ENCODE measurements around the gene DNLZ. TPM values are rescaled to one million over a fixed set of nuclear protein-coding genes. Genes with fewer than 3 reads are reported as not detected.

DNLZ gene
- total and polyA plus RNA-seq, 11 donors = 21.3 to 67.8 (median 33.6) TPM

DNA sequence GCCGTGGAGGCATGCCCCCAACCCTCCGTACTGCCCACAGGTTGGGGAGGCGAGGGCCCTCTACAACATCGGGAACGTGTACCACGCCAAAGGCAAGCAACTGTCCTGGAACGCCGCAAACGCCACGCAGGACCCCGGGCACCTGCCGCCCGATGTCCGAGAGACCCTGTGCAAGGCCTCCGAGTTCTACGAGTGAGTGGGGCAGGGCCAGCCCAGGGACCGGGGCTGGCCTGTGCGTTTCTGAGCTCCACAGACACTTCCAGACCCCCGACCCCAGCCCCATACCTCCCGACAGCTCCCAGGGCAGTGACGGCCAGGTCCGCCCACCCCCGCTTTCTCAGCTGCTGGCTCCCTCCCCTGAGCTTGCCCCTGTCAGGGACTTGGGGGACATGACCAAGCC lies 26.7 kb downstream of the DNLZ start:
- DNase-seq (no peak), ATAC-seq (no peak)
- Histone ChIP-seq H3K4me3 (no peak overlapping the region), H3K4me1 (peaks cover 0 to 21% (median 8%) of the 10 kb centered on the region in 12 donors), H3K9me3 (no peaks in the 10 kb centered on the region), H3K27me3 (no peaks in the 10 kb centered on the region), H3K27ac (no peak overlapping the region), H3K36me3 (peaks cover 0 to 38% (median 8%) of the 10 kb centered on the region in 9 donors)
- no peak for TF ChIP-seq POLR2A (IDR thresholded peaks at IDR 0.05)
- TF ChIP-seq, protein P1, sequence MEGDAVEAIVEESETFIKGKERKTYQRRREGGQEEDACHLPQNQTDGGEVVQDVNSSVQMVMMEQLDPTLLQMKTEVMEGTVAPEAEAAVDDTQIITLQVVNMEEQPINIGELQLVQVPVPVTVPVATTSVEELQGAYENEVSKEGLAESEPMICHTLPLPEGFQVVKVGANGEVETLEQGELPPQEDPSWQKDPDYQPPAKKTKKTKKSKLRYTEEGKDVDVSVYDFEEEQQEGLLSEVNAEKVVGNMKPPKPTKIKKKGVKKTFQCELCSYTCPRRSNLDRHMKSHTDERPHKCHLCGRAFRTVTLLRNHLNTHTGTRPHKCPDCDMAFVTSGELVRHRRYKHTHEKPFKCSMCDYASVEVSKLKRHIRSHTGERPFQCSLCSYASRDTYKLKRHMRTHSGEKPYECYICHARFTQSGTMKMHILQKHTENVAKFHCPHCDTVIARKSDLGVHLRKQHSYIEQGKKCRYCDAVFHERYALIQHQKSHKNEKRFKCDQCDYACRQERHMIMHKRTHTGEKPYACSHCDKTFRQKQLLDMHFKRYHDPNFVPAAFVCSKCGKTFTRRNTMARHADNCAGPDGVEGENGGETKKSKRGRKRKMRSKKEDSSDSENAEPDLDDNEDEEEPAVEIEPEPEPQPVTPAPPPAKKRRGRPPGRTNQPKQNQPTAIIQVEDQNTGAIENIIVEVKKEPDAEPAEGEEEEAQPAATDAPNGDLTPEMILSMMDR (IDR thresholded peaks at IDR 0.05) = no peak
- intact Hi-C loops (cut with DNase I) = loop anchor here in 4 of 10 donors (5.0 to 10.0 kb wide), 2 partner anchors 65 to 68 kb away; partner anchors contain the start of gene SNAPC4 (in 4 of the 4)
- 86 to 95% (median 93%) methylated on average over 10 to 23 of the region's 23 CpGs for WGBS, 4 donors

DNA sequence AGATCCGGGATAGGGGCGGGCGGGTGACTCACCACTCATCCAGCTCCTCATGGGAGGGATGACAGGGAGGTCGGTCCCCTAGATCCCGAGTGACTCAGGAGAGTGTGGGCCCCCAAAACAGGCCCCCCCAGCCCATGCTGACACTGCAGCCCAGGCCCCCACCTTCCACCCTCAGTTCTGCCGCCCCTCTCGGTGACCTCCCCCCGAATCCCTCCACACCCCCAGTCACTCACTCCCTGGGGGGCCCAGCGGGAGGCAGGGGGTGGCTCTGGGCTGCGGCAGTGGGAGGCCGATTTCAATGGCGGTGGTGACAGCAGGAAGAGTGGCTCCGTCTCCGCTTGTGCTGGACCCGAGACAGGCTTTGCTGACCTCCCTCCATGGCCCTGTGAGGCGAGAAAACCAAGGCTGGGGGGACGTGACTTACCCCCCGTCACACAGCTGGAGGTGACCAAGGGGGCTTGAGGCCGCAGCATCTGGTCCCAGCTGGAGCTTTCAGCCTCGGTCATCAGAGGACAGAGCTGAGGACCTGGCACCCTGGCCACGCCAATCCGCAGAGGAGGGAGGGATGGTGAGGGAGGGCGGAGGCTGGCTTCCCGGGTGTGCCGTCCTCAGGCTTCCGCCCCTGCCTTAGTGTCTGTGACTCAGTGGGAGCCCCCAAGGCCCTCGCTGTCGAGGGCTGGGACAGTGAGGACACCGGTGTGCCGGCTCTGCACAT lies 27.2 kb downstream of the DNLZ start:
- peaks cover 0 to 38% (median 8%) of the 10 kb centered on the region in 9 donors for H3K36me3 ChIP-seq

DNA sequence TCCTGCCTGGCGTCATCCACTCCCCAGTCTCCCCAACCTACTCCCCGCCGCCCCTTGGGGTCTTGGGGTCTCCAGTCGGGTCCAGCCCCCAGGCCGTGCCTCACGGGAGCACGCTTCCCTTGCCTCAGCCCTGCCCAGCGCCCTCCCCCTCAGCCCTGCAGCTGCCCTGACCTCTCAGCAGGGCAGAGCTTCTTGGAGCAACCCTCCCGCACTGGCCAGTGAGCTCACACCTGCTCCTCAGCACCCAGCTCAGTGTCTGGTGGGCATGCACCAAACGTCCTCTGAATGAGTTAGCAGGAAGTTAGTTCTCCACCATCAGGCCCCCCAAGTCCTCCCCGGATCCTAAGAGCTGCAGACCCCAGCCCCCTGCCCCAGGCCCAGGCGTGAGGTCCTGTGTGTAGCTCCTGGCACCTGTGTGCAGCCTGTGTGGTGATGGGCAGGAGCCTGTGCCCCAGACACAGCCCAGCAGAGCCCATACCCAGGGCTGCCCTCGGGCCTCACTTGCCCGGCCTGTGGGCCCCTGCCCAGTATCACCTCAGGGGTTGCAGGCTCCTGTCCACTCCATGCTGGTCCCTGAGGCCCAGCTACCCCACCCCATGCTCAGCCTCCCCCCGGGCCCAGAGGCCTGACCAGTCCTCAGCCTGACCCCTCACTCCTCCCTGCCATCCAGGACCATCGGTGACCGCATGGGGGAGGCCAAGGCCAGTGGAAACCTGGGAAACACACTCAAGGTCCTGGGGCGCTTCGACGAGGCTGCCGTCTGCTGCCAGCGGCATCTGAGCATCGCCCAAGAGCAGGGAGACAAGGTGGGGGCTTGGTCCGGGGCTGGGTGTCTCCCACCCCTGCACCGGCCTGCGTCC lies 28.0 kb downstream of the DNLZ start:
- intact Hi-C loops (cut with DNase I) = loop anchor here in 4 of 10 donors (5.0 to 10.0 kb wide), 2 partner anchors 67 to 69 kb away; partner anchors contain the start of gene SNAPC4 (in 4 of the 4)
- H3K9me3 ChIP-seq = no peaks in the 10 kb centered on the region
- WGBS, 4 donors = 85 to 90% (median 87%) methylated on average over 14 to 26 of the region's 26 CpGs
- peaks cover 0 to 38% (median 8%) of the 10 kb centered on the region in 9 donors for H3K36me3 ChIP-seq
- H3K27ac ChIP-seq = no peak overlapping the region
- DNase-seq (no peak), ATAC-seq (peak in 1 of 4 donors; percentile 5)
- no peak overlapping the region for H3K4me3 ChIP-seq
- peaks cover 0 to 11% (median 1%) of the 10 kb centered on the region in 12 donors for H3K4me1 ChIP-seq
- no peaks in the 10 kb centered on the region for H3K27me3 ChIP-seq
- TF ChIP-seq, protein P1 (IDR thresholded peaks at IDR 0.05) = no peak
- no peak for TF ChIP-seq POLR2A (IDR thresholded peaks at IDR 0.05)

More for the DNA sequence above, 27.2 kb downstream of the DNLZ start:
- Histone ChIP-seq H3K9me3 (no peaks in the 10 kb centered on the region), H3K27me3 (no peaks in the 10 kb centered on the region), H3K27ac (no peak overlapping the region), H3K4me3 (no peak overlapping the region), H3K4me1 (peaks cover 0 to 16% (median 4%) of the 10 kb centered on the region in 12 donors)
- TF ChIP-seq, protein P1 (IDR thresholded peaks at IDR 0.05) = no peak
- TF ChIP-seq POLR2A (IDR thresholded peaks at IDR 0.05) = no peak
- WGBS, 4 donors = 77 to 85% (median 83%) methylated on average over 10 to 30 of the region's 30 CpGs
- intact Hi-C loops (cut with DNase I) = loop anchor here in 4 of 10 donors (5.0 to 10.0 kb wide), 2 partner anchors 66 to 68 kb away; partner anchors contain the start of gene SNAPC4 (in 4 of the 4)
- DNase-seq = no peak
- peak in 2 of 4 donors; percentile 5 to 15 for ATAC-seq

Data from heart left ventricle (tissue), 16 donors.